H9 (cell line): ENCODE measurements around the gene NEAT1. TPM values are rescaled to one million over a fixed set of nuclear protein-coding genes. Genes with fewer than 3 reads are reported as not detected.

Experiments
- DNase-seq: peaks from one replicate; pipeline ENCODE4 v3.0.0-alpha.2; 2017
- H2AFZ ChIP-seq: one replicate; pipeline ENCODE4 v1.6.1; 2013; ENCODE audit warnings: mild to moderate bottlenecking, low read length, control low read depth, moderate library complexity
- H2AK5ac ChIP-seq: 2 replicates; pipeline ENCODE4 v1.6.1; 2013; ENCODE audit warnings: low read length, control low read depth, mixed read lengths; ENCODE audit not compliant: insufficient read length
- H2BK120ac ChIP-seq: one replicate; pipeline ENCODE4 v1.6.1; 2013; ENCODE audit warnings: low read depth, mild to moderate bottlenecking, low read length, control low read depth, inconsistent platforms; ENCODE audit not compliant: poor library complexity, severe bottlenecking
- H2BK12ac ChIP-seq: 2 replicates; pipeline ENCODE4 v1.6.1; 2013; ENCODE audit warnings: low read length, control low read depth, mixed read lengths, low read depth; ENCODE audit not compliant: insufficient read length
- H2BK15ac ChIP-seq: 2 replicates; pipeline ENCODE4 v1.6.1; 2013; ENCODE audit warnings: low read depth, low read length, control low read depth
- H2BK20ac ChIP-seq: one replicate; pipeline ENCODE4 v1.6.1; 2013; ENCODE audit warnings: low read depth, mild to moderate bottlenecking, low read length, control low read depth, inconsistent platforms; ENCODE audit not compliant: poor library complexity, severe bottlenecking
- H2BK5ac ChIP-seq: 2 replicates; pipeline ENCODE4 v1.6.1; 2013; ENCODE audit warnings: low read length, control low read depth, mixed read lengths; ENCODE audit not compliant: insufficient read length
- H3K14ac ChIP-seq: 2 replicates; pipeline ENCODE4 v1.6.1; 2013; ENCODE audit warnings: low read length, control low read depth; ENCODE audit not compliant: insufficient read depth
- H3K18ac ChIP-seq: 2 replicates; pipeline ENCODE4 v1.6.1; 2013; ENCODE audit warnings: low read depth, mild to moderate bottlenecking, mixed read lengths, low read length, control low read depth; ENCODE audit not compliant: insufficient read length
- H3K23ac ChIP-seq: 2 replicates; pipeline ENCODE4 v1.6.1; 2013; ENCODE audit warnings: low read length, control low read depth, mixed read lengths, low read depth; ENCODE audit not compliant: insufficient read length
- H3K23me2 ChIP-seq: 2 replicates; pipeline ENCODE4 v1.6.1; 2013; ENCODE audit warnings: low read depth, mild to moderate bottlenecking, mixed read lengths, low read length, control low read depth; ENCODE audit not compliant: insufficient read length, poor library complexity, severe bottlenecking
- H3K27ac ChIP-seq: 2 replicates; pipeline ENCODE4 v1.5.1; 2013; ENCODE audit warnings: low read length, control low read depth, mixed read lengths, low read depth; ENCODE audit not compliant: insufficient read length
- H3K27me3 ChIP-seq: 2 replicates; pipeline ENCODE4 v1.6.1; 2013; ENCODE audit warnings: low read length, control low read depth, inconsistent platforms; ENCODE audit not compliant: insufficient read depth
- H3K4ac ChIP-seq: 2 replicates; pipeline ENCODE4 v1.6.1; 2013; ENCODE audit warnings: low read depth, mild to moderate bottlenecking, control low read depth, inconsistent platforms, low read length, moderate library complexity
- H3K4me1 ChIP-seq: 2 replicates; pipeline ENCODE4 v1.6.1; 2013; ENCODE audit warnings: low read length, control low read depth, inconsistent platforms; ENCODE audit not compliant: insufficient read depth
- H3K4me2 ChIP-seq: 2 replicates; pipeline ENCODE4 v1.6.1; 2013; ENCODE audit warnings: low read length, control low read depth, mixed read lengths; ENCODE audit not compliant: insufficient read length, insufficient read depth
- H3K56ac ChIP-seq: 2 replicates; pipeline ENCODE4 v1.6.1; 2013; ENCODE audit warnings: low read depth, mild to moderate bottlenecking, mixed read lengths, low read length, control low read depth; ENCODE audit not compliant: insufficient read length
- H3K79me1 ChIP-seq: 2 replicates; pipeline ENCODE4 v1.6.1; 2013; ENCODE audit warnings: low read depth, mild to moderate bottlenecking, moderate library complexity, low read length, control low read depth, inconsistent platforms; ENCODE audit not compliant: insufficient read depth, poor library complexity, severe bottlenecking
- H3K79me2 ChIP-seq: 2 replicates; pipeline ENCODE4 v1.6.1; 2013; ENCODE audit warnings: low read length, control low read depth, inconsistent platforms; ENCODE audit not compliant: insufficient read depth
- H3K9ac ChIP-seq: 2 replicates; pipeline ENCODE4 v1.6.1; 2013; ENCODE audit warnings: low read length, control low read depth, mixed read lengths; ENCODE audit not compliant: insufficient read length; ENCODE audit errors: extremely low read depth
- H3K9me3 ChIP-seq: one replicate; pipeline ENCODE4 v1.6.1; 2013; ENCODE audit warnings: low read depth, low read length, inconsistent platforms; ENCODE audit not compliant: control insufficient read depth
- H3T11ph ChIP-seq: one replicate; pipeline ENCODE4 v1.6.1; 2013; ENCODE audit warnings: mild to moderate bottlenecking, low read length, control low read depth, inconsistent platforms
- H4K20me1 ChIP-seq: one replicate; pipeline ENCODE4 v1.6.1; 2013; ENCODE audit not compliant: control insufficient read depth, insufficient read length, insufficient read depth
- H4K5ac ChIP-seq: 2 replicates; pipeline ENCODE4 v1.6.1; 2013; ENCODE audit warnings: low read depth, mild to moderate bottlenecking, mixed read lengths, low read length, control low read depth; ENCODE audit not compliant: insufficient read length
- H4K8ac ChIP-seq: replicated peaks from 2 replicates; pipeline ENCODE4 v1.6.1; 2013; ENCODE audit warnings: low read length, control low read depth, mixed read lengths, low read depth; ENCODE audit not compliant: insufficient read length
- H4K91ac ChIP-seq: 2 replicates; pipeline ENCODE4 v1.6.1; 2013; ENCODE audit warnings: low read depth, mild to moderate bottlenecking, moderate library complexity, mixed read lengths, low read length, control low read depth; ENCODE audit not compliant: insufficient read length
- H3K27ac Mint-ChIP-seq, 3 experiments: 2 replicates in 2 of 3; 3 replicates in 1 of 3; pipeline ENCODE4 v1.8.0; 2020 to 2021; ENCODE audit warnings: mixed read lengths in 3 of 3, mild to moderate bottlenecking in 1 of 3, moderate library complexity in 1 of 3
- H3K27me3 Mint-ChIP-seq: 2 replicates; pipeline ENCODE4 v1.8.0; 2021; ENCODE audit warnings: low read depth, mild to moderate bottlenecking, moderate library complexity, mixed read lengths
- H3K36me3 Mint-ChIP-seq, 3 experiments: 2 replicates in 2 of 3; 3 replicates in 1 of 3; pipeline ENCODE4 v1.8.0; 2020 to 2021; ENCODE audit warnings: low read depth in 3 of 3, mixed read lengths in 3 of 3; ENCODE audit not compliant: insufficient read depth in 1 of 3
- H3K4me1 Mint-ChIP-seq, 2 experiments: 2 replicates each; pipeline ENCODE4 v1.8.0; 2020; ENCODE audit warnings: mixed read lengths in 2 of 2
- H3K4me3 Mint-ChIP-seq, 2 experiments: 2 replicates in 1 of 2; 3 replicates in 1 of 2; pipeline ENCODE4 v1.8.0; 2020 to 2021; ENCODE audit warnings: mild to moderate bottlenecking in 2 of 2, mixed read lengths in 2 of 2, moderate library complexity in 1 of 2
- H3K9me3 Mint-ChIP-seq, 2 experiments: 2 replicates in 1 of 2; 3 replicates in 1 of 2; pipeline ENCODE4 v1.8.0; 2020; ENCODE audit warnings: mild to moderate bottlenecking in 2 of 2, mixed read lengths in 2 of 2, moderate library complexity in 1 of 2
- CTCF ChIP-seq: fragments of 200-600 bp; sonication (generic); conservative IDR thresholded peaks from 3 replicates; pipeline ENCODE4 v1.8.0; 2021; ENCODE audit warnings: antibody characterized with exemption, mild to moderate bottlenecking
- WGBS: extraction: QIAGEN DNeasy Blood & Tissue Kit; methylation state at CpG from one replicate; pipeline ENCODE4 v1.1.7; 2013; ENCODE audit warnings: missing lambda C conversion rate, low lambda C conversion rate, mixed read lengths; ENCODE audit not compliant: insufficient read length; ENCODE audit errors: extremely low coverage; 5-methylcytosine and 5-hydroxymethylcytosine counted together
- total RNA-seq: library from RNA; stranded (reverse); gene quantifications from 2 replicates; pipeline ENCODE4 v1.2.1, GENCODE V29; 2021

Gene NEAT1
- total RNA-seq, 1 experiment from 2014 or later, result 12.7 TPM

GRCh38 chr11:65394125-65394536 is 28.5 kb upstream of the NEAT1 start:
- no peak overlapping the region for H2AFZ ChIP-seq
- H4K5ac ChIP-seq, result no peak overlapping the region
- no peak overlapping the region for H4K8ac ChIP-seq
- H2AK5ac ChIP-seq, result no peak overlapping the region
- H4K20me1 ChIP-seq, result peaks cover 2% of the 10 kb centered on the region
- H3K9me3 Mint-ChIP-seq, result no peaks in the 10 kb centered on the region
- no peaks in the 10 kb centered on the region for H3K27me3 ChIP-seq
- H3K4ac ChIP-seq, result no peak overlapping the region
- H3T11ph ChIP-seq, result no peak overlapping the region
- H2BK15ac ChIP-seq, result no peak overlapping the region
- H2BK20ac ChIP-seq, result no peak overlapping the region
- H3K4me1 Mint-ChIP-seq, result peaks cover 12 to 15% of the 10 kb centered on the region in 2 experiments
- no peak overlapping the region; a peak in 1 of 7 replicates for H3K27ac Mint-ChIP-seq
- H3K79me2 ChIP-seq, result no peaks in the 10 kb centered on the region
- WGBS, result no CpG with 5 or more reads among the region's 20 CpGs
- H4K91ac ChIP-seq, result no peak overlapping the region
- H3K23me2 ChIP-seq, result no peaks in the 10 kb centered on the region
- no peak for TF ChIP-seq CTCF
- H3K4me3 Mint-ChIP-seq, result no peak overlapping the region
- no peak overlapping the region for H2BK120ac ChIP-seq
- H3K9ac ChIP-seq, result no peak overlapping the region
- no peak overlapping the region for H3K23ac ChIP-seq
- H3K4me1 ChIP-seq, result no peaks in the 10 kb centered on the region; the same call in 1 of the 2 replicates
- no peak overlapping the region; the same call in 1 of the 2 replicates for H3K14ac ChIP-seq
- no peak overlapping the region for H3K18ac ChIP-seq
- H3K36me3 Mint-ChIP-seq, result peaks cover 3 to 21% (median 13%) of the 10 kb centered on the region in 3 experiments; a peak in 5 of 7 replicates
- H3K9me3 ChIP-seq, result no peaks in the 10 kb centered on the region
- H2BK12ac ChIP-seq, result no peak overlapping the region
- DNase-seq, result no peak
- no peak overlapping the region for H3K56ac ChIP-seq
- H3K27ac ChIP-seq, result no peak overlapping the region
- H3K27me3 Mint-ChIP-seq, result no peaks in the 10 kb centered on the region
- no peak overlapping the region for H2BK5ac ChIP-seq
- H3K79me1 ChIP-seq, result no peaks in the 10 kb centered on the region
- H3K4me2 ChIP-seq, result no peak overlapping the region
